ENCODE data around the gene SURF6.
A peak's percentile ranks its signal among the peaks of the same experiment; 100 is the strongest.
"Not testable (repeated sequence)": the region's sequence is repeated elsewhere in the genome, so short reads cannot be mapped to it uniquely, and the experiment has no call there.

SURF6 gene

GRCh38 chr9:133377280-133377679 is 41.3 kb upstream of the SURF6 start:
- H3K4me3 ChIP-seq (ENCODE audit: low read length in 2 of 2); H3K36me3 ChIP-seq (ENCODE audit: control insufficient read depth in 2 of 2, insufficient read depth in 2 of 2, low read length in 2 of 2); H3K9me3 ChIP-seq (ENCODE audit: control insufficient read depth in 2 of 2, low read length in 2 of 2); H3K27me3 ChIP-seq (ENCODE audit: control insufficient read depth in 2 of 2, insufficient read depth in 2 of 2, low read length in 2 of 2); H3K9ac ChIP-seq (ENCODE audit: low read depth in 1 of 2, low read length in 2 of 2); H3K27ac ChIP-seq (ENCODE audit: low read depth in 2 of 2, low read length in 2 of 2): not testable (repeated sequence)
- peaks cover 9 to 13% of the 10 kb centered on the region in 2 donors for H3K4me1 ChIP-seq (ENCODE audit: control insufficient read depth in 2 of 2, insufficient read depth in 2 of 2, low read length in 2 of 2)

DNA sequence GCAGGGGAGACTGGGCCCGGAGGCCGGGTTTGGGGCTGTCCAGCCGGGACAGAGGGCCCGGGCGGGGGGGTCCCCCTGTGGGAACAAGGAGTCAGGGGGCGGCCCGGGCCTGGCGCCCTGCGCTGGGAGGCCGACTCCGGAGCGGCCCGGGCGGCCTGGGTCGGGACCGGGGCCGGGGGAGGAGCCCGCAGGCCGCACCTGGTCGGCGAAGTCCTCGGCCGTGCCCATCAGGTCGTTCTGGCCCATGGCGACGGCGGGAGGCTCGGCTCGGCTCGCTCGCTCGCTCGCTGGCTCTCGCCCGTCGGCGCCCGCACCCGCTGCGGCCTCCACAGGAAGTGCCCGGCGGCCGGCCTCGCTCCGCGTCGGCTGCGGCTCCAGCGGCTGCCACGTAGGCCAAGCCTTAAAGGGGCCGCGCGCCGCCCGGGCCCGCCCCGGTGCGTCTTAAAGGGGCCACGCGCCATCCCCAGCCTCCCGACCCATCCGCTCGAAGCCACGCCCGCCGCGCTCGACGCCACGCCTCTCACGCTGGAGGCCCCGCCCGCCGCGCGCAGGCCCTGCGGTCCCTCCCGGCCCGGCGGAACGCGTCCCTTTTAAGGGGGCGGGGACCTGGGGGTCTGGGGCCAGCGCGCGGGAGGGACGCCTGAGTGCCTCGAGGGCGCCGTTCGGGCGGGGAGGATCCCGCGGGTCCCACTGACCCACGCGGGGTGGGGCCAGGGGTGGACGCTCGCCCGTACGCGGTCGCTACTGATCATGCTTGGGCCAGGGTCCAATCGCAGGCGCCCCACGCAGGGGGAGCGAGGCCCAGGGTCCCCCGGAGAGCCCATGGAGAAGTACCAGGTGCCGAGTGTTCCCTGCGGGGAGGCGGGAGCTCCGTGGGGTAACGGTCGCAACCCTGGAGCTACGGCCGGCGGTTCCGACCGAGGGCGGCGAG is 40.0 kb upstream of the SURF6 start, which contains the start of the genes STKLD1 and SURF4:
STKLD1 (plus strand) TSS at position 643 of the 931 bp plus-strand sequence; CDS start at position 751, 108 bp downstream.
SURF4 (minus strand) TSS at position 337 of the 931 bp plus-strand sequence; CDS start at position 246, 91 bp downstream.
- Histone ChIP-seq H3K36me3 (ENCODE audit: control insufficient read depth in 2 of 2, insufficient read depth in 2 of 2, low read length in 2 of 2) (peaks cover 2 to 17% of the 10 kb centered on the region in 2 donors), H3K4me3 (ENCODE audit: low read length in 2 of 2) (peak within 1 kb of the TSS; percentile 81 to 84), H3K27ac (ENCODE audit: low read depth in 2 of 2, low read length in 2 of 2) (peak within 1 kb of the TSS; percentile 92), H3K9me3 (ENCODE audit: control insufficient read depth in 2 of 2, low read length in 2 of 2) (no peaks in the 10 kb centered on the region), H3K4me1 (ENCODE audit: control insufficient read depth in 2 of 2, insufficient read depth in 2 of 2, low read length in 2 of 2) (peaks cover 19 to 20% of the 10 kb centered on the region in 2 donors), H3K9ac (ENCODE audit: low read depth in 1 of 2, low read length in 2 of 2) (peak within 1 kb of the TSS; percentile 73 to 89), H3K27me3 (ENCODE audit: control insufficient read depth in 2 of 2, insufficient read depth in 2 of 2, low read length in 2 of 2) (no peaks in the 10 kb centered on the region)

DNA sequence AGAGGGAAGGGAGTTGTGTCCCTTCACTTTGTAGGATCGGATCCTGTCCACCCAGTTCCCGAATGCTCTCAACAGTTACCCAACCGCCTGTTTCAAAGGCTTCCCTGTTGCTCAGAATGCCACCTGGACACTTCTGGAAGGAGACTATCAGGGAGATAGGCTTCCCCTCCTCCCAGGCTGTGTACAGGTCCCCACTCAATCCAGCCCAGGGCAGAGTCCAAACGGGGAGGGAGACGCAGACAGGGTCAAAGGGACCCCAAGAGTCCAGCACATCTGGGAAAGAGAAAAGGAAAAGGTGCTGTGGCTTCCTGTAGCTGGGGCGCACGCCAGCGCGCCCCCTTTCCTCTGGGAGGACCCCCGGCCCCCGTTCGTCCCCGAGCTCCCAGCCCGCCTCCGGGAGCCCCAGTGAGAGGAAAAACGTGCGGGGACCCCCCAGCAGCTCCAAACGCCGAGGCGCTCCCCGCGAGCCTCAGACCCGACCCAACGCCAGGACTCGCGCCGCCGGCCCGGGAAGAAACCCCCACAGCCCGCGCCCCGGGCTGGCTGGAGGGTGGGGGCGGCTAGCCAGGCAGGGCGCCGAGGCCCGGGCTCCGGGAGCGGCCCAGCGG is 39.2 kb upstream of the SURF6 start:
- no peaks in the 10 kb centered on the region for H3K9me3 ChIP-seq (ENCODE audit: control insufficient read depth in 2 of 2, low read length in 2 of 2)
- peaks cover 6 to 24% of the 10 kb centered on the region in 2 donors for H3K36me3 ChIP-seq (ENCODE audit: control insufficient read depth in 2 of 2, insufficient read depth in 2 of 2, low read length in 2 of 2)
- H3K4me1 ChIP-seq (ENCODE audit: control insufficient read depth in 2 of 2, insufficient read depth in 2 of 2, low read length in 2 of 2) = peaks cover 21 to 25% of the 10 kb centered on the region in 2 donors
- peak overlapping the region; percentile 92 for H3K27ac ChIP-seq (ENCODE audit: low read depth in 2 of 2, low read length in 2 of 2)
- H3K9ac ChIP-seq (ENCODE audit: low read depth in 1 of 2, low read length in 2 of 2) = peak overlapping the region; percentile 73 to 89
- no peaks in the 10 kb centered on the region for H3K27me3 ChIP-seq (ENCODE audit: control insufficient read depth in 2 of 2, insufficient read depth in 2 of 2, low read length in 2 of 2)
- peak overlapping the region; percentile 81 to 84 for H3K4me3 ChIP-seq (ENCODE audit: low read length in 2 of 2)

GRCh38 chr9:133374612-133375115 is 38.7 kb upstream of the SURF6 start:
- Histone ChIP-seq H3K9ac (ENCODE audit: low read depth in 1 of 2, low read length in 2 of 2) (peak overlapping the region; percentile 73 to 89), H3K27ac (ENCODE audit: low read depth in 2 of 2, low read length in 2 of 2) (peak overlapping the region; percentile 92), H3K4me3 (ENCODE audit: low read length in 2 of 2) (peak overlapping the region; percentile 81 to 84), H3K27me3 (ENCODE audit: control insufficient read depth in 2 of 2, insufficient read depth in 2 of 2, low read length in 2 of 2) (no peaks in the 10 kb centered on the region), H3K4me1 (ENCODE audit: control insufficient read depth in 2 of 2, insufficient read depth in 2 of 2, low read length in 2 of 2) (peaks cover 27 to 29% of the 10 kb centered on the region in 2 donors), H3K9me3 (ENCODE audit: control insufficient read depth in 2 of 2, low read length in 2 of 2) (no peaks in the 10 kb centered on the region), H3K36me3 (ENCODE audit: control insufficient read depth in 2 of 2, insufficient read depth in 2 of 2, low read length in 2 of 2) (peaks cover 6 to 28% of the 10 kb centered on the region in 2 donors)

DNA sequence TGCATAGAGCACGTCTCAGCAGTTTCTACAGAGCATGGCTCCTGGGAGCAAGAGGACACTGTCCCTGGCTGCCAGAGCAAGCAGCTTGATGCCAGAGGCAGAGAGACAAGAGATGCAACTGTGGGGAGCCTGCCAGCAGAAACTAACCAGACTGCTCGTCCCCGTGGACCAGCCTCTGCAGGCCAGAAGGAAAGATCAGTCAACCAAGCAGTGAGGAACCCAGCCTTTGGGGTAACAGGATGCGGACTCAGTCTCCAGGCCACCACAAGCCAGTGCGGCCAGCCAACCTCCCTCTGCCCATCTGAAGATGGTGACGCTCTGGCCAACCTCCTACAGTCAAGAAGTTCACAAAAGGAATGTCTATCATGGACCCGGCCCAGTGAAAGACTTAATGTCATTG is 36.2 kb upstream of the SURF6 start:
- Histone ChIP-seq H3K36me3 (ENCODE audit: control insufficient read depth in 2 of 2, insufficient read depth in 2 of 2, low read length in 2 of 2) (peaks cover 14 to 42% of the 10 kb centered on the region in 2 donors), H3K9me3 (ENCODE audit: control insufficient read depth in 2 of 2, low read length in 2 of 2) (no peaks in the 10 kb centered on the region), H3K4me1 (ENCODE audit: control insufficient read depth in 2 of 2, insufficient read depth in 2 of 2, low read length in 2 of 2) (peaks cover 48 to 54% of the 10 kb centered on the region in 2 donors), H3K9ac (ENCODE audit: low read depth in 1 of 2, low read length in 2 of 2) (peak overlapping the region in 1 of 2 donors; percentile 2), H3K27me3 (ENCODE audit: control insufficient read depth in 2 of 2, insufficient read depth in 2 of 2, low read length in 2 of 2) (no peaks in the 10 kb centered on the region), H3K27ac (ENCODE audit: low read depth in 2 of 2, low read length in 2 of 2) (no peak overlapping the region), H3K4me3 (ENCODE audit: low read length in 2 of 2) (peak overlapping the region in 1 of 2 donors; percentile 23)

- Histone ChIP-seq H3K9ac (ENCODE audit: low read depth in 1 of 2, low read length in 2 of 2) (peak overlapping the region in 1 of 2 donors; percentile 26), H3K27ac (ENCODE audit: low read depth in 2 of 2, low read length in 2 of 2) (peak overlapping the region; percentile 4 to 68), H3K9me3 (ENCODE audit: control insufficient read depth in 2 of 2, low read length in 2 of 2) (no peaks in the 10 kb centered on the region), H3K36me3 (ENCODE audit: control insufficient read depth in 2 of 2, insufficient read depth in 2 of 2, low read length in 2 of 2) (peaks cover 23 to 51% of the 10 kb centered on the region in 2 donors), H3K4me3 (ENCODE audit: low read length in 2 of 2) (peak overlapping the region in 1 of 2 donors; percentile 37), H3K27me3 (ENCODE audit: control insufficient read depth in 2 of 2, insufficient read depth in 2 of 2, low read length in 2 of 2) (no peaks in the 10 kb centered on the region), H3K4me1 (ENCODE audit: control insufficient read depth in 2 of 2, insufficient read depth in 2 of 2, low read length in 2 of 2) (peaks cover 42 to 56% of the 10 kb centered on the region in 2 donors)
These were observed 35.3 kb upstream of the SURF6 start for GRCh38 chr9:133371261-133371711.

DNA sequence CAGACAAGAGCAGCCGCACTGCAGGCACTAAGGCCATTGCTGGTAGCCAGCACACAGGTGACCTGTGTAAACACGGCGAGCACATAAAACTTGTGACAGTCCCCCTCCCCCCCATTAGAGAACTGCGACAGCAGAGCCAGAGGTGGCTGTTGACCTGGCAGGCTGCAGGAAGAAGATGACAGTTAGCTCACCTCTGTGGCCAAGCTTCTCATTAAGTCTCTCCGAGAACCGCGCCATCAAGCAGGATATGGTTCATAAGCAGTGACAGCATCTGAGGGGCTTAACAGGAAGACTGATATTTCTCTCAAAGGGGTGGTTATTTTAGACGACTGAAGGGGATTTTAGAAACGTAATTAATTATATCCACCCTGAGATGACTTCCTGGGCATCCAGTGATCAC is 34.7 kb upstream of the SURF6 start:
- peak overlapping the region in 1 of 2 donors; percentile 17 for H3K4me3 ChIP-seq (ENCODE audit: low read length in 2 of 2)

DNA sequence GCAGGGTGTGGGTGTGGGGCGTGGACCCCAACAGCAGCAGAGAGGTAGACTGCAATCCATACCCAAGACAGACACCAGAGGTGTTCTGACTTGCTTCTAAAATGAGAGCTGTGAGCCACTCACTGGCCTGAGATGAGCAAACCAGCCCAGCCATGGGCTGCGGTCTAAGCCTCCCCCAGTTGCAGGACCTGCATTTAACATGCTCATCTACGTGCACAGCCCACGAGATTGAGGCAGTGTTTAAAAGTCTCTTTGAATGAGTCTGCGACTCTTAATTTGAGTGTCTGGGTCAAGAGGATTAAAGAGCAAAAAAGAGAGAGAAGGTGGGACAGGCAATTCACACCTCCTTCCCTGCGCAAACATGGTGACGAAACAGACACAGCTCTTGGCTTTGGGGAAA is 33.9 kb upstream of the SURF6 start:
- Histone ChIP-seq H3K27ac (ENCODE audit: low read depth in 2 of 2, low read length in 2 of 2) (peak overlapping the region in 1 of 2 donors; percentile 48), H3K9ac (ENCODE audit: low read depth in 1 of 2, low read length in 2 of 2) (no peak overlapping the region), H3K4me1 (ENCODE audit: control insufficient read depth in 2 of 2, insufficient read depth in 2 of 2, low read length in 2 of 2) (peaks cover 42 to 54% of the 10 kb centered on the region in 2 donors)

More for the DNA sequence above, 34.7 kb upstream of the SURF6 start:
- Histone ChIP-seq H3K9ac (ENCODE audit: low read depth in 1 of 2, low read length in 2 of 2) (peak overlapping the region in 1 of 2 donors; percentile 26), H3K36me3 (ENCODE audit: control insufficient read depth in 2 of 2, insufficient read depth in 2 of 2, low read length in 2 of 2) (peaks cover 29 to 57% of the 10 kb centered on the region in 2 donors), H3K27me3 (ENCODE audit: control insufficient read depth in 2 of 2, insufficient read depth in 2 of 2, low read length in 2 of 2) (no peaks in the 10 kb centered on the region), H3K4me1 (ENCODE audit: control insufficient read depth in 2 of 2, insufficient read depth in 2 of 2, low read length in 2 of 2) (peaks cover 42 to 56% of the 10 kb centered on the region in 2 donors), H3K9me3 (ENCODE audit: control insufficient read depth in 2 of 2, low read length in 2 of 2) (no peaks in the 10 kb centered on the region), H3K27ac (ENCODE audit: low read depth in 2 of 2, low read length in 2 of 2) (peak overlapping the region; percentile 4 to 68)

DNA sequence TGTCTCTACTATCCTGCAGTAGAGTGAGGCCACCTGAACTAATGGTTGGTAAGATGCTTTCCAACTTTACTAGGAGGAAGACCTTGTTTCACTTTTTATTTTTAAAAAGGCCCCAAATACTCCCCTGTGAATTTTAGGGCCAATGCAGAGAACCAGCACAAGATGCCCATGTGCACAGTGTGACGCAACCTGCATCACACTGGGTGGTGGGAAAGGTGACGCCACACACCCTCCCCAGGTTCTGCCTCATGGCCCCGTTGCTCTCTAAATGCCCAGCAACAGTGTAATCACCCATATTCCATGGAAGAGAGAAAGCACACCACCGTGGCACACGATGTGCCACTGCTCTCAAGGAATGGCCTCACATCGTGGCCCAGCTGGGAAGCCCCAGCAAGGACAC is 33.4 kb upstream of the SURF6 start:
- H3K27me3 ChIP-seq (ENCODE audit: control insufficient read depth in 2 of 2, insufficient read depth in 2 of 2, low read length in 2 of 2) = no peaks in the 10 kb centered on the region
- H3K9ac ChIP-seq (ENCODE audit: low read depth in 1 of 2, low read length in 2 of 2) = peak overlapping the region in 1 of 2 donors; percentile 45
- peaks cover 42 to 50% of the 10 kb centered on the region in 2 donors for H3K4me1 ChIP-seq (ENCODE audit: control insufficient read depth in 2 of 2, insufficient read depth in 2 of 2, low read length in 2 of 2)
- H3K4me3 ChIP-seq (ENCODE audit: low read length in 2 of 2) = no peak overlapping the region
- peak overlapping the region in 1 of 2 donors; percentile 48 for H3K27ac ChIP-seq (ENCODE audit: low read depth in 2 of 2, low read length in 2 of 2)
- H3K36me3 ChIP-seq (ENCODE audit: control insufficient read depth in 2 of 2, insufficient read depth in 2 of 2, low read length in 2 of 2) = peaks cover 40 to 68% of the 10 kb centered on the region in 2 donors
- no peaks in the 10 kb centered on the region for H3K9me3 ChIP-seq (ENCODE audit: control insufficient read depth in 2 of 2, low read length in 2 of 2)

More for the DNA sequence above, 33.9 kb upstream of the SURF6 start:
- Histone ChIP-seq H3K9me3 (ENCODE audit: control insufficient read depth in 2 of 2, low read length in 2 of 2) (no peaks in the 10 kb centered on the region), H3K4me3 (ENCODE audit: low read length in 2 of 2) (no peak overlapping the region), H3K36me3 (ENCODE audit: control insufficient read depth in 2 of 2, insufficient read depth in 2 of 2, low read length in 2 of 2) (peaks cover 36 to 64% of the 10 kb centered on the region in 2 donors), H3K27me3 (ENCODE audit: control insufficient read depth in 2 of 2, insufficient read depth in 2 of 2, low read length in 2 of 2) (no peaks in the 10 kb centered on the region)
